GM10266 (cell line): ENCODE measurements around the gene XIRP1.
A peak's percentile ranks its signal among the peaks of the same experiment; 100 is the strongest.

ENCODE experiments used
- DNase-seq: peaks from one replicate; pipeline ENCODE4 v3.0.0; 2012; ENCODE audit errors: extremely low spot score
- CTCF ChIP-seq: IDR thresholded peaks from 2 replicates; pipeline ENCODE4 v1.5.1; 2012; ENCODE audit warnings: mild to moderate bottlenecking, low read depth; ENCODE audit not compliant: control insufficient read depth, insufficient read depth; ENCODE audit errors: missing control alignments

Gene XIRP1

DNA sequence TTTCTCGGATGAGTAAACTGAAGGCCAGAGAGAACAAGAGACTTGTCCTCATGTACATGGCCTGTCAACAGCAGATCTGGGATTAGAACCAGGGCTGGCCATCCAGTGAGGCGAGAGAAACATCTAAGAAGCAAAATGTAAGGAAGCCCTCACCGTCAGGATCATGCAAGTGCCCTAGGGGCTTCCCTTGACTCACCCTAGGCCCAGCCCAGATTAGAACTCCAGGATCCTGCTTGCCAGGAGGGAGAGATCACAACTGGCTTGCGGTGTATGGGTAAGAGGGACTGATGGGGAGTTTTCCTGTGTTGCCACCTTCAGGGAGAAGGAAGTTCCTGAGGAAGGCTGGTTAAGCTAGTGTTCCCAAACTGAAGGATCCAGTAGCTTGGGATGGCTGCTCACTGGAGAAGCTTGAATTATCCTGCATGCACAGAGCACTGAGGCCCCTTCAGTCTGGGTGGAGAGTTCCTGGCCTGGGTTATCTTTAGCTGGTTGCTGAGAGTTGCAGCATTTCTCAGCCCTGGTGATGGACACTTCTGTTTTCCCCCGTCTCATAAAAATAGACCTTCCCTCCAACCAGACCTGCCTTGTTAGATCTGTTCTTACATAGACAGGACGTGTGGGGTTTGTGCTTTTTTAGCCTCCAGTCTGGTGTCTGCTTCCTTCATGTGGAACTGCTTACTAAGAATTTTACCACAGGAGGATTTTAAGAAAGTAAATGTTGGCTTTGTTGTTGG, 28.2 kb upstream of the XIRP1 start:
- DNase-seq, result no peak

DNA sequence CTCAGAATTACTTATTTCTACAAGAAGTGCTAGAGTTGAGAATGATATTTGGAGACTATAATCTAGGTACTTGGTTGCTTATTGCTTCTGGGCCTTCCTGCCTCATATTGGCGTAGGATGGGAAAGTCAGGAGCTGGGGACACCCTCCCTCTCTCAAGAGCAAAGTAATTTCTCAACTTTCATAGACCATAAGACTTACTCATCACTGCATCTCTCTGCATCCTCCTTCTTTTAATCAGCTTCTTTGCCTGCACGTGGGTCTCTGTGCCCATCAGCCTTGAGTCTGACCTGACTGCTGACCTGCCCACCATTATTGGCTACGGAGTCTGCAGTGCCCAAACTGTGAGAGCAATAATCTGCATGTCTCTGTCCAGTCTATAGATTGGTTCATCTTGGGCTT, 27.3 kb upstream of the XIRP1 start:
- no peak for TF ChIP-seq CTCF
- no peak for DNase-seq

More for the DNA sequence above, 28.2 kb upstream of the XIRP1 start:
- TF ChIP-seq CTCF, result no peak

DNA sequence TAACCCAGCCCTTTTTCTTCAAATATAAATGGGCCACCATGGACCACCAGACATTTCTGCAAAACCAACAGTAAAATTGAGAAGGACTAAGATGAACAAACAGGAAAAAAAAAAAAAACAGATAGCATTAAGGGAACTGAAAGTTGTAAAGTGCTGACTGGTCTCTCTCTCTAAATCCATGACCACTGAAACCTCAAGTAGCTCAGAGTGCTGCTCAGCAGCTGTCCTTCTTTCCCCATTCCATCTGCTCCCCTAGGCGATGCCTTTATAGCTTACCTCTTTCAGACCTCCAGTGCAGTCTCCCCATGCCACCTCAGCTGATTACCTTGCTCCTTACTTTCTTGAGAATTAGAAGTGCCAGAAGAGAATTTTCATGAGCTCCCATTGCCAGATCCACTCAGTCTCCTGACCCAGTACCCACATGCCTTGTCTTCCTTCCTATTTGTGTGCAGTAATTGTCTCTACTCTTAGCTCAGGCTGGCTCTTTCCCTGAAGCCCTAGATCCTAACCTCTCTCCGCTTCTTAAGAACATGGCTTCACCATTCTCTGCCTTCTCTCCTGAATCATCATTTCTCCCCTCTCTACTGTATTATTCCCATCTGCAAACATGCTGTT, 23.9 kb upstream of the XIRP1 start:
- no peak for TF ChIP-seq CTCF
- peak; percentile 61 for DNase-seq

DNA sequence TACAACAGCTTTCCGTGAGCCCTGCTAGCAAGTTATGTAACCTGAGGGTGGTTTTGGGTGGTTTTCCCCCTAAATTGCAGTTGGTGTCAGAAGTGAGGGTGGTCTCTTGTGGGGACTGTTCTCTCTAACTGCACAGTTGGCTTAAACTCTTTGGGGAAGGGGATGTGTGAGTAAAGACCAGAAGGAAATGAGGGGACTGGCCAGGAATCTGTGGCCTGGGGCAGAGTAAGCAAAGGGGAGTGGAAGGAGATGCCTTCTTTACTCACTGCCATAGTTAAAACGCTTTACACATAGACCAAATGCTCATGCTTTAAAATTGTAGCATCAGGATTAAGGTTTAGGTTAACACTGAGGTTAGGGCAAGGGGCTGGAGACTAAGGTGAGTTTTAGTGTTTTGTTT, 21.2 kb upstream of the XIRP1 start:
- no peak for DNase-seq
- no peak for TF ChIP-seq CTCF

GRCh38 chr3:39212665-39213064, 20.3 kb upstream of the XIRP1 start:
- DNase-seq, result no peak
- no peak for TF ChIP-seq CTCF

- no peak for TF ChIP-seq CTCF
- no peak for DNase-seq
These were observed 19.1 kb upstream of the XIRP1 start for GRCh38 chr3:39211332-39212130.

DNA sequence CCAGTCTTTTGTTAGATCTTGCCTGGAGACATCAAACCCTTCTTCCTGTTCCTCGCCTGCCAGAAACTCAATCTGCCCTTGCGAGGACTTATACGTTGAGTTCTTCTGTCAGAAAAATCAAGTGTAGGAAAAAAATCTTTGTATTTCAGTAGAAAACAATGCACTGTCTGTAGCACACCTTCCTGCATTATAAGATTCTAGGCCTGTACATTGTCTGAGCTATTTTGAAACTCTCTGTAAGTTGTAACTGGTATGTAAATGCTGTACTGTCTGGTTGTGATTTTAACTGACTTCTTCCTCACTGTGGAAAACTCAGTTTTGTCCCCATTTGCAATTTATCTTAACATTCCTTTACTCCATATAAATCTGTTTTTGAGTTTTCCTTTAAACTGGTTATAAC, 17.7 kb upstream of the XIRP1 start:
- no peak for DNase-seq
- no peak for TF ChIP-seq CTCF
